ENCODE data around the gene XPR1.

XPR1 gene

DNA sequence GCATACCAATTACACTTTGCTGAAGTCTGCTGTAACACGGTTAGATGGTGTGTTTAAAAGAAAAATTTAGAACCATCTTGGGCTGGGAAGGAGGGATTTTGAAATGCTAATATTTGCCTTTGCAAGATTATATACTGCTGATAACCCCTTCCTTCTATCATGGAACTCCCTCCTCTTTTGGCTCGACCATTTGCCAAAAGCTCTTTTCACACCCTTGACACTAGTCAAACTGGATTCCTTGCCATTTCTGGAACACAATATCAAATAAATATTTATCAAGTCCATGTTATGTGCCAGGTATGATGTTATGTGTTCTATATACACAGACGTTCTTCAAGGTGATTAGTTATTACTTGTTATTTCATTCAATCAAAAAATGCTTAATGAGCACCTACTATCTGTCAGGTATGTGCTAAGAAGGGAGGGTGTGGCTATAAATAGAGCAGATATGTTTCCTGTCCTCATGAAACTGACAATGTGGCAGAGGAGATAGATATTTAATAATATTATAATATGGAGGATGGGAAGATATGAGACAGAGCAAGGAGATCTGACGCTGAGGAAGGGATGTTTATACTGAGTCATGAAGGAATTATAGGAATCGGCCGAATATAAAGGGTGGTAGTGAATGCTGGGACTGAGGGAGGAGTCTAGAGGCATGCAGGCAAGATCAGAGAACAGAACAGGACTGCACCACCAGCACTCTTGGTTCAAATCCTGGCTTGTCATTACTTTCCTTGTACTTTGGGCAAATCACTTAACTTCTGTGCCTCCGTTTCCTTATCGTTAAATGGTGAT is 16.1 kb upstream of the XPR1 start:
- no peak for DNase-seq

DNA sequence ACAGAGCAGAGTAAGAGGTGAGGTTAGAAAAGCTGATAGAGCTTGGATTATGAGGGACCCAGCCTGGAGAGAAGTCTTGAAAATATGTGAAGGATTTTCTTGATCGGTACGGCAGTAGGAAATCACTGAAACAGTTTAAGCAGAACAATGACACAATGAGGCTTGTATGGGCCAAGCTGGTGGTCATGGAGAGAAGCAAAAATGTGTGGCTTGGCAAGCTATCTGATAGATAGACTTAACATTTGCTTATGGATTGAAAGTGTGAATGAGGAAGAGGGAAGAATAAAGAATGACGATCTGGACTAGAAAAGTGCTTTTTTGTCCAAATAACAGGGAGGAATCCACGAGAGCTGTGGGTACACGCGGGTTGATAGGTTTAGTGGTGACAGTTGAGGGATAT is 15.4 kb upstream of the XPR1 start:
- DNase-seq = no peak

DNA sequence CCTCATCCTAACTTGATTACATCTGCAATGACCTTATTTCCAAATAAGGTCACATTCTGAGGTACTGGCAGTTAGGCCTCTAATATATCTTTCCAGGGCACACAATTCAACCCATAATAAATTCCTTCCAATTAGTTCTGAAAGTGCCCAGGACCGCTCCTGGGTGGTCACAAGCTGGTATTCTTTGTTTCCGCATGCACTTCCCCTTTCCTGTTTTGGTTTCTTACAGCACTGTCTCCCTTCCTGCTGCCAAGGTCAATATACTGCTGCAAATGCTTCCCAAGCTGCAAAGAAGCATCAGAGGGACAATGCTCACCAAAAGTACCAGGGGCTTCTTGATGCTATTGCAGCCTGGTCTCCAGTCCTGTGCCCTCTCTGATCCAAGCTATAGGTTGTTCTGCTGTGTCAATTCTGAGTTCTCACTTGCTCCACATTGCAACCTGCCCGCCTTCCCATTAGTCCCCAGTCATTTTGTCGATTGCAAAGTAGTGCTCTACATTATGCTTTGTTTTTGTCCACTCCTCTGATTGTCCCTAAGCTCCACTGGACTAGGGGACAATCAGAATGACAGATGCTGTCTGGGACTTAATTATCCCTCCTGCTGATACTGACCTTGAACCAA is 13.9 kb upstream of the XPR1 start:
- no peak for DNase-seq

DNA sequence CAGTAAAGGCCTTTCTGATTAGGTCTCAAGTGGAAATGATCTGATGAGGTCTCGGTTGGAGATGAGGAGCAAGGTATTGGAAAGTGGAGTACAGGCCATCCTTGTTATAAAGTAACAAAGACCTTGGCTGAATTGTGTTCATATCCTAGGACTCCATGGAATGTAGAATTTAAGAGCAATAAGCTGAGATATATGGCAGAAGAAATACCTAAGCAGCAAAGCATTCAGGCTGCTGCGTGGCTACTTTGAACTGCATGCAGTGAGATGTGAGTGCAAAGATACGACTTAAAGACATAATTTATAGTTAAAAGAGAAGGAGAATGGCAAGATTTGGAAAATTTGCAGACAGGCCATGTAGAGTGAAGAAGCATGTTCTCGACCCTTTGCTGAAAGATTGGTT is 11.2 kb upstream of the XPR1 start:
- DNase-seq = no peak

DNA sequence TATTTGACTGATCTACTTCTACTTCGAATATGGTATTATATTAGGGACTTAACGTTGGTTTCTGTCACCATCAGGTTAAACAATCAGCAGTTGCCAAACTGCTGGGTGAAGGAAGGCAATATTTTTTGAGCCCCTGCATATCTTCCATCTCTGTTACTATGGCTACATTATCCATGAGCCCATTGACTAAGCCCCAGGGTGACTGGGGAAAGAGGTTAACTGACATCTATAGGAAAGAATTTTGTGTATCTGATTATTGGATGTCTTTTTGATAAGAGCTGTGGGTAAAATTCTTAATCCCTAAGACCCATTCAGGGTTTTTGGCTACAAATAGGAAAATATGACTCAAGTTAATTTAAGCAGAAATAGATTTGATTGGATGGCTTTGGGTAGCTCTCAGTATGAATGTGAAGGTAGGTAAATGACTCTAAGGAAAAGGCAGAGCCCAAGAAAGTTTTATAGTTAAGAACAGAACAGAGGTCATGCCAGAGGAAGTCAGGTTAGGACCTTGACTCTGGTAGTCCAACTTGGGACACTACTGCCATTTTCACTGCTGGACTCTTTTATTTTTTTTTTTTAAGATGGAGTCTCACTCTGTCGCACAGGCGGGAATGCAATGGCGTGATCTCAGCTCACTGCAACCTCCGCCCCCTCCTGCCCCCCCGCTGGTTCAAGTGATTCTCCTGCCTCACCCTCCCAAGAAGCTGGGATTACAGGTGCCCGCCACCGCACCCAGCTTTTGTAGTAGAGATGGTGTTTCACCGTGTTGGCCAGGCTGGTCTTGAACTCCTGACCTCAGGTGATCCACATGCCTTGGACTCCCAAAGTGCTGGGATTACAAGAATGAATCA is 8.9 kb upstream of the XPR1 start:
- no peak for DNase-seq

DNA sequence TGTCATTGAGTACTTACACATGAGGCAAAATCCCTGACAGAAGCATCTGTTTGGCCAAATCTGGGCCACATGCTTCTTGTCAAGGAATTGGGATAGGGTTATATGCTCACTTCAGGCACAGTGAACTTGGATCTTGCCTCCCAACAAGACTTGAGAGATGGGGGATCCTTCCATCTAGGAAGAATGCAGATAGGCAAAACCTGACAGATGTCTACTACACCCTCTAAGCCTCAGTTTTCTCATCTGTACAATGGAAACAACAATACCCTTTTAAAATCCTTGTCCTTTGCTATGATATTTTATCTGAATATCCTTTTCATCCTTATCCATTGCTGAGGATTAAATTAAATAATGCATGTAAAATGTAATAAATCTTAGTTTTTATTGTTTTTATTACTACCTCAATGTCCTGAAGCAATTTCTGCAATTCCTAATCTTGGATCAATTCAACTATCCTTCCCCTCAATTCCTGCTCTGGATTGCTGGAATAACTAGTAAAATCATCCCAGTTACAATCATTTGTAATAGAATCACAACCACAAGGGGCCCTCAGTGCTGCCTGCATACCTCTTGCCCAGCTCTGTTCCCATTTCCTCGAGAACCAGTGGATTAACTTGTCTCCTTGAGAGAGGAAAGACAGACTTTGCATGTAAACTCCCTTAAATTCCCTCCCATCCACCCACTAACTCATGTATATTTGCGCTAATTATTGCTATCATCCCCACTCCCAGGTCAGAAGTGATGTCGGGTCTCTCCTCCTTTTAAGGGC is 8.1 kb upstream of the XPR1 start:
- DNase-seq = no peak

DNA sequence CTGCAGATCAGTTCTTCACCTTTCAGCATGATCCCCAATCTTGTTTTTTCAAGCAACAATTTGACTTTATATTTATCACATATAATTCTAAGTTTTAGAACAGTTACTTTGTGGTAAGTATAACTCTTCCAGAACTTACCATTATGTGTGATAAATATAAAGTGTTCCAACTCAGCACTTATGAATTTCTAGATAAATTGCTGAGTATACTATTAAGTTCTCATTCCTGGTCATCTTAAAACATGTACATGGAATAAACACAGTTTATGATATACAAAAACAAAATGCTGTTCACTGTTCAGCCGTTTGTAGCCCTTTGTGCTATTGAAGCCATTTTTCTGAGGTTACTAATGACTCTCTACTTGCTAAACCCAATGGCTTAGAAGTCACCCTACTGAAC is 5.1 kb upstream of the XPR1 start:
- DNase-seq = no peak

DNA sequence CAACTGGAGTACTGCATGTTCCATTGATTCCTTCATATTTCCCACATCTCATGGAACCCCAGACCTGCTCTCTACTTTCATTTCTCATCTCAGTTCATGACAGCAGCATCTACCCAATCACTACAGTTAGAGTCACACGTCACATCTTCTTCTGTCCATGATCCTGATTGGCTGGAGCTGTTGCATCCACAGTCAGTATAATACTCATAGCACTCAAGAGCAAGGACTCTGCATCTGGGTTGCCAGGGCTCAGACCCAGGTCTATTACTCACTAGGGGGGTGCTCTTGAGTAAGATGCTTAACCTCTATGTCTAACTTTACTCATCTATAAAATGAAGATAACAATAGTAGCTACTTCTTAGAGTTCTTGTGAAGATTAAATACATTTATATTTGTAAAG is 4.4 kb upstream of the XPR1 start:
- no peak for DNase-seq

DNA sequence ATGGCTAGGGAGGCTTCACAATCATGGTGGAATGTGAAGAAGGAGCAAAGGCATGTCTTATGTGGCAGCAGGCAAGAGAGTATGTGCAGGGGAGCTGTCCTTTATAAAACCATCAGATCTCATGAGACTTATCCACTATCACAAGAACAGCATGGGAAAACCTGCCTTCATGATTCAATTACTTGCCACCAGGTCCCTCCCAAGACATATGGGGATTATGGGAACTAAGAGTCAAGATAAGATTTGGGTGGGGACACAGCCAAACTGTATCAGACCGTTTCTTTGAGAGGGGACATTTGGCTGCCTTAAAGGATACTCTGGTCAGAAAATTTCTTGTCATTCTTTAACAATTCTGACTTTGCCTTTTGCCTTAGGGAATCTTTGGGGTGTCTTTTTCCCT is 3.2 kb upstream of the XPR1 start:
- DNase-seq = no peak

DNA sequence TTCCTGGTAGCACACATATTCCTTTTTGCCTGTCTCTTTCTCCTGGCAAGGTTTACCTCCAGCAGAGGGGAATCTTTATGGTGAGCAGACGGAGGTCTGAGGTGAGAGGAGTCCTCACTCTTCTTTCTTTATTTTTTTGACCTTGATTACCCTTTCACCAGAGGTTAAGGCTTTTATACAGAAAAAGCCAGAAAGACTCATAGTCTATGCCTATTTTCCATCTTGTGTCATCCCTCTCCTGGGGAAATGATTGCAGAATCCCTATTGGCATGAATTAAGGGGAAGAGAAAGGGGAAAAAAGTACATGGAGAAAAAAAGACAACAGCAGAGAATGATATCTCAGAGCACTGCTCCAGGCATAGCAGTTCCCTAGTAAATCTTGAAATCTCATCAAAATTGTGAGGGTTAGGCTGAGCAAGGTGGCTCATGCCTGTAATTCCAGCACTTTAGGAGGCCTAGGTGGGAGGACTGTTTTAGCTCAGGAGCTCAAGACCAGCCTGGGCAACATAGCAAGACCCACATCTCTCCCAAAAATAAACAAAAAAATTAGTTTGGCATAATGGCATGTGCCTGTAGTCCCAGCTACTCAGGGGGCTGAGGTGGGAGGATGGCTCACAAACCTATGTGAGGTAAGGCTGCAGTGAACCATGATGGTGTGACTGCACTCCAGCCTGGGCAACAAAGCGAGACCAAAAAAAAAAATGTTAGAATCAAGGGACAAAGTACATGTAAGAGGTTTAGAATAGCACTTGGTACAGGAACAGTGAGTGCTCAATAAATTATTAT is 1.2 kb upstream of the XPR1 start:
- no peak for DNase-seq

DNA sequence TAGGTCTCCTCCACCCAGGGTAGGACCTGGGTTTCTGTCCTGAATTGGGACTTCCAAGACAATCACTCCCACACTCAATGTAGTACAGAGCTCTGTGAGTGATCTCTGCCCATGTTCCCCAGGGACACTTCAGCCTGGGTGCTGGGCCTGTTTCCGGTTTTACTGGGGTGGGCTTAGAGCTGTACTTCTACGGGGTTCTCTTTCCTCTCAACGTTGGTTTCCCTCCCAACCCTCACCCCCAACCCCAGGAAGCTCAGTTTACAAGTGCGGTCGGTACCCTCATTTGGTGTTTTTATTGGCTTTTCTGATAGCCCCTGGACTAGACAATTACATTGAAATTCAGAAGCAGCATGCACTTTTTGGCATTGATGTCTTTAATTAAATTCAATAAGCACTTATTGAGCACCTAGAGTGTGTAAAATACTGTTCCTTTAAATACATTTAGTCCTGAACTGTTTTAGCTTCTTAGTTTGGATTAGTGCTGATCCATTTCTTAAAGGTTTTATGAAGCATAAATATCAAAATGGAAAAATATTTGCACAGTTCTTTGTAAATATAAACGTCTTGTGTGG is 542 bp upstream of the XPR1 start:
- DNase-seq = no peak

DNA sequence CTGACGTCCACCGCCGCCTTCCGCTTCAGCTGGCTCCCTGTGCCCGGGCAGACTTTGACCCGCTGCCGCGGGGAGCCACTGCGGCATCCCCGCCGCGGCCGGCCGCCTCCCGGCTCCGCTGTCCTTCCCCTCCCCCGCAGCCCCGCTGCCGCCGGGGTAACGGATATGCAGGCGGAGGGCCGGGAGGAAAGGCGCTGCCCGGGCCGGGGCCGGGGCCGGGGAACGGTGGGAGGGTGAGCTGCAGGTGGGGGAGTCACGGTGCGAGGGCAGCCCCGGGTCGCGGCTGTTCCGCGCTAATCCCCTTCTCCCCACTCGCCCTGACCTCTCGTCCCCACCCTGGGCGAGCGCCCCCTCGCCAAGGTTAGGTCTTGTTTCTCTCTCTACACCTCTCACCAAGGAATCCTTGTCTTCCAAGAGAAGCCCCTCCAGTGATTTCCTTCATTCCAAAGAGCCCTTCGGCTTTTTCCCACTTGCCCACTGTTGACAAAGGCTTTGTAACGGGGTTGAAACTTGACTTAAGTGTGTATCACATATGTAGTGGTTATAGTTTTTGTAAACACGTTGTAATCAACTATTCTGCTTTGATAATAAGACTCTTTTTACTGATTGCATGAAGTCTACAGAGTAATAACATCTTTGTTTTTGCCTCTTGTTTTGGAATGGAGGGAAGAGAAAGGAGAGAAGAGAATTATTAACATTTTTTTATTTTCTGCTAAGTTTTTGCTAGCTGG is 669 bp downstream of the XPR1 start:
- peak; percentile 61 for DNase-seq

DNA sequence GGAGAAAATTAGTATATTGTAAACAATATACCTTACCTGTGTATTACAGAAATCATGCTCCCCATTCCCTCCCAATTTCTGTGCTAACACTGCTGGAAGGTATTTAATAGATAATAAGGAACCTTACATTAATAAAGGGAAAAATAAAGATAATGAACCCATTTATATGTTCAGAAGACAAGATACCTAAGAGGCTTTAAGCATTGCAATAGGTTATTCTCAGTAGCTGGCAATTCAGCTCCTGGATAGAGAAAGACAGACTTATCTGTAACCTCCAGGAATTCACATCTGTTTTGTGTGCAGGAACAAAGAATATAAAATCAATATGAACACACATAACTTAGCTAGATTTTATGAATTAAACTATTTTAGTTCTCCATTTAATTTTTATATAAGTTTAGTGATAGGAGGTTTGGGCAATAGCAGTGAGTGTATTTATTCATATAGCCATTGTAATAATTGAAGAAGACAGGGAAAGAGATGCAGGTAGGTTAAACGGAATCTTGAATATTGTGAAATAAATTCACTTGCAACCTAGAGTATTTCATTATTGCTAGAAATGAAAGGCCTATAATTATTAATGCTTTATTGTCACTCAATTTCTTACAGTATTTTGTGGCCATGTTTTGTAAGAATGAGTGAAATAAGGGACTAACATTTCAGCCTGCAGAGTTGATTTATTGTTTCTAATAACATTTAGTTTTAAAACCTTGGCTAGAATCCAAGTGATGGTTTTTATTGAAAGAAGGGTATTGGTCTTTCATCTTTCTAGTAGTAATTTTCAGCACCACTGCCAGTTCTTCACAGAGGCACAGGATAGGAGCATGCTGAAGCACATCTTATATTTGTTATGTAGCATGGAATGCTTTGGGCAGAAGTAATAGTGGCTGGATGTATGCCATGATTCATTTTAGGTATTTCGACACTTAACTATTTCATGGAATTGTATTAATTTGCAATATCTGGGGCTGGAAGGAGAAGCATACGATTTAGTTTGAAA is 1.5 kb downstream of the XPR1 start:
- no peak for DNase-seq

DNA sequence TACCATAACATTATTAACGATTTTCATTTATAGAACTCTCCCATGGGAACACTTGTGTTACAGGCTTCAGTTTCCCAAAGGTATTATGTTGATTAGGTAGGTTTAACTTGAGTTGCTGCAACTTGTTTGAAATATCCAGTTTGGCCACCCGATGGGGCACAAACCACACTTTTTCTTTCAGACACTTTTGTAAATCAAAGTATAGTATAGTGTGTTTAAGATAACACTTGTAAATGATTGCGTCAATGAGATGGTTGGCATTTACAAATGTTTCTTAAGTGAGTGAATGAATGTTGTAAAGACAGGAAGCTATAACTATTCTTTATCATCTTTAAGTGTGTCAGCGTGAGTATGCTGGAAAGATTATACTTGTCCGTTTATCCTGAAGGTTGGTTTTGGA is 4.3 kb downstream of the XPR1 start:
- no peak for DNase-seq

DNA sequence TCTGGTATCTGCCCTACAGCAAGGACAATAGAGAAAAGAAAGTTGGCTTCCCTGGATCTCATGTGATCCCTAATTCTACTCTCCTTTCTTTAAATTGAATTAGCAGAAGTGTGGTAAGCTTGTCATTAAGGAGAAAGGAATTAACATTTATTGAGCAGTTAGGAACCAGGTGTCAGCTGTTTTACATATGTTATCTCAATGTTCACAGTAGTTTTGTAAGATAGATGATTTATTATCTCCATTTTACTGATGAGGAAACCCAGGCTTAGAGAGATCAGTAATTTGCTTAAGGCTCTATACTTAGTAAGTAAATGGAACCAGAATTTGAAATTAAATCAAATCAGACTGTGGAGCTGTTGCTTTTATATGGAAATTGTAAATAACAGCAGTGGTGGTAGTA is 8.0 kb downstream of the XPR1 start:
- DNase-seq = no peak

DNA sequence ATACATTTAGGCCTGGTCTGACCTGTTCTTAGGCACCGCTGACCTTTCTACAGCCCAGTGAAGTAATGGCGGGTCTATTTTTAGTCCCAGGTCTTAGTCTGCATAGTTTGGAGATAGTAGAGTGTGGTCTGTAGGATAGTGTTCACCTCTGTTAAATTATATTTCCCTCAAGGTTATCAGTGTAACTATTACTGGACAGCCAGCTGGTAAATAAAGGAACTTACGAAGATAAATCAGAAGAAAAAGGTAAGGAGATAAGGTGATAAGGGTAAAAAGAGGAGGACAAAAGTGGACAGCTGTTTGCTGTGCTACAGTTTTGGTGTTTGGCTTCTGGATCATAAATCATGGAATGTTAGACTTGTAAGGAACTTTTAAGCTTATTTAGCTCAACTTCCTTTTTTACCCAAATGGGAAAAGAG is 8.7 kb downstream of the XPR1 start:
- DNase-seq = no peak

DNA sequence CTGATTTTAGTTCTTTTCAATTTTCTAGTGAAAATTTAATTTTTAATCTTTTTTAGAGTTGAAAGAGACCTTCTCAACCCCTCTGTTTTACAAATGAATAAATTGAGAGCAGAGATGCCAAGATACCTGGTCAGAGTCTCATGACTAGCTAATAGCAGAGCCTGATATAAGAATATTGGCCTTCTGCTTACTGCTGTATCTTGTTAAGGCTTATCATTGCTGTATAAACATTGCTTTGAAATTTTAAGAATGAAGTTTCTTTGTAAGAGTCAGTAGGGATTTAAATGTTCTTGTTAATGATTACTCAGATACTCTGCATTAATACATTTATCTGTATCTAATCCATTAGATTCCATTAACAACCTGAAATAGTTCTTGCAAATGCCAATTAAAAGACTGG is 9.8 kb downstream of the XPR1 start:
- no peak for DNase-seq

DNA sequence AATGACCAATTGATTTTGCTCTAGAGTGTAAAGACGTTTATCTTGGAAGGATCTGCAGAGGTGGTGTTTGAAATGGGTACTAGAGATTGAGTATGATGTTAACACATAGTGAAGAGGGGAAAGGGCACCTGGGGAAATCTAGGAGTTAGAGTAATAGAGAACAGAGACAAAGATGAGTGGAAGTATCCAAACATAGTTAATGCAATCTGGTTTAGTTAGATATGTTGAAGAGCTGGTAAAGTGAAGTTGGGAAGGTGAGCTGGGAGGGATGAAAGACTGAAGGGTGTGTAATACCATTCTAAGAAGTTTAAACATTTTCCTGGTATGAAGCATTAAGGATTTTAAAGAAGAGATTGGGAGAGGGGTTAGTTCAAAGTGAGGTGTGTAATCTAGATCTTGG is 11.0 kb downstream of the XPR1 start:
- DNase-seq = no peak

DNA sequence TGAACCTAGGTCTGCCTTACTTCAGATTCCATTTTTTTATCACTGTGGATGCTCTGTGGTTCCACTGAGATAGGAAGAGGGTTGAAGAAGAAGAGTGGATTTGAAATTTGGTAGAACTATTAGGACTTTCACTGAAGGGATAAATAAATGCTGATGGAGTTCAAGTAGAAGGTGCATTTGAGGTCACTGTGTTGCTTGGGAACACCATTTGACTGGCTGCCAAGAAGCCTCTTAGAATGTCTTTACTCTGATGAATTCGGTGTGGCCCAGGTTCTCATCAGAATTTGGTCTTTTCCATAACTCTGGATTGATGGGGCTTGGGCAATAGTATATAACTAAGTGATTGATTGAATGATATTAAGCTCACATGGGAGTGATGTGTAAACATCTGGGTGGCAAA is 11.9 kb downstream of the XPR1 start:
- DNase-seq = no peak
